Ureter (tissue), 1 donor: ENCODE results near the gene SNX2. TPM values are rescaled to one million over a fixed set of nuclear protein-coding genes. Genes with fewer than 3 reads are reported as not detected.
"Not testable (repeated sequence)": the region's sequence is repeated elsewhere in the genome, so short reads cannot be mapped to it uniquely, and the experiment has no call there.

ENCODE experiments used
- DNase-seq: peaks from one replicate; pipeline ENCODE4 v3.0.0-alpha.2; 2020; ENCODE audit warnings: low spot score
- total RNA-seq: library from RNA; stranded (reverse); gene quantifications from one replicate; pipeline ENCODE4 v1.2.4, GENCODE V29; 2023
- donor health status: DM: yes; HTN: yes; CAD: no.

SNX2 gene, protein sequence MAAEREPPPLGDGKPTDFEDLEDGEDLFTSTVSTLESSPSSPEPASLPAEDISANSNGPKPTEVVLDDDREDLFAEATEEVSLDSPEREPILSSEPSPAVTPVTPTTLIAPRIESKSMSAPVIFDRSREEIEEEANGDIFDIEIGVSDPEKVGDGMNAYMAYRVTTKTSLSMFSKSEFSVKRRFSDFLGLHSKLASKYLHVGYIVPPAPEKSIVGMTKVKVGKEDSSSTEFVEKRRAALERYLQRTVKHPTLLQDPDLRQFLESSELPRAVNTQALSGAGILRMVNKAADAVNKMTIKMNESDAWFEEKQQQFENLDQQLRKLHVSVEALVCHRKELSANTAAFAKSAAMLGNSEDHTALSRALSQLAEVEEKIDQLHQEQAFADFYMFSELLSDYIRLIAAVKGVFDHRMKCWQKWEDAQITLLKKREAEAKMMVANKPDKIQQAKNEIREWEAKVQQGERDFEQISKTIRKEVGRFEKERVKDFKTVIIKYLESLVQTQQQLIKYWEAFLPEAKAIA
- 89.6 TPM for total RNA-seq

DNA sequence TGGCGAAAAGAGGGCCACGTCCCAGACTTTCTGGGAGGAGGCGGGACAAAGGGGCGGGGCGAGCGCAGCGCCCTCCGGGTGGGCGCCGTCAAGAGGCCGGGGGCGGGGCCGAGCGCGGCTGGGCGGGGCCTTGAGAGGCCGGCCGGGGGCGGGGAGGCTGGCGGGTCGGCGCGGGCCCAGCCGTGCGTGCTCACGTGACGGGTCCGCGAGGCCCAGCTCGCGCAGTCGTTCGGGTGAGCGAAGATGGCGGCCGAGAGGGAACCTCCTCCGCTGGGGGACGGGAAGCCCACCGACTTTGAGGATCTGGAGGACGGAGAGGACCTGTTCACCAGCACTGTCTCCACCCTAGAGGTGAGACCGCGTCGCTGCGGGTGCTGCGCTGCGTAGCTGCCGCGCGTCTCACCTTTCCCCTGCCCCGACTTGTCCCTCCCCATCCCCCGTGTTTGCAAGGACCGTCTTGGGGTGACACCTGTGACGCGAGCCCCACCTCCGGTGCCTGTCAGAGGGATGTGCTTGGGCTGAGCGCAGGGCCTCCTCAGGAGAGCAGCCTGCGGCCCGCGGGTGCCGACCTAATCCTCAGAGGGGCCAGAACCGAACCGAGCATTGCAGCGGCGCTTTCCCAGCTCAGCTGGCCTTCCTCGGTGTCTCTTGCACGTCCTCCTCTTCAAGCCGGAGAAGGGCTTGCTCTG, at the start of gene SNX2:
Gene SNX2 (plus strand): TSS at position 220 of the 689 bp plus-strand sequence. CDS start 24 bp downstream, at position 244.
- peak; percentile 93 for DNase-seq

DNA sequence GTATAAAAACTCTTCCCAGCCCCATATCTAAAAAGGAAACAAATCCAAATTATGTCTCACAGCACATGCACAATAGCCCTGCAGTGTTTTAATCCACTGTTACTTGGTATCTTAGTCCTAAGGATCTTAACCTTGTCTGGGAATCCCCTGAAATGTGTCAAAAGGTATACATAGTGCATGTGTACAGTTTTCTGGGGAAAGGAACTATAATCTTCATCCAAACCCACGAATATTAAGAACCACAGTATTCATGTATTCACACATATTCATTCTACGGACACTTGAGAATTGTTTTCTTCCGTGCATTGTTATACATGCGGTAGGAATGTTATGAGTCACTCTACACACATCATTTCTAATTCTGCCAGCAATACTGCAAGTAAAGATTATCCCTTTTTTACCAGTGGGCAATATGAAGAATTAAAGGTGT, 47.8 kb upstream of the SNX2 start:
- DNase-seq: no peak

DNA sequence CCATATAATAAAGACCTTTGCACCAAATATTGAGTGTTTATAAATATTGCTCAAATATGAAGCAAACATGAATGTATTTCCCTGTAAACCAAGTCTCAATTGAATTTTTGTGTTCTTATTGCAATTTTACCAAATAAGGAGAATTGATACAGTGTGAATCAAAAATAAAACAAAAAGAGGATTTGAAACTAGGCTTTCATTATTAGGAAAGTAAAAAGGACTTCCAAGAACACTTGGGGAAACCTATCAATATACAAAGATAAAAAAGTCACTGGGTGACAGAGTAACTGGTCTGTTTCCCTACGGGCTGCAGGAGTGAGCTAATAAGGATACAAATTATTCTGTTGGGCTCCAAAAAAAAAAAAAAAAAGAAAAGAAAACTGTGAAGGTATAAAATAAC, 44.8 kb upstream of the SNX2 start:
- DNase-seq: no peak

DNA sequence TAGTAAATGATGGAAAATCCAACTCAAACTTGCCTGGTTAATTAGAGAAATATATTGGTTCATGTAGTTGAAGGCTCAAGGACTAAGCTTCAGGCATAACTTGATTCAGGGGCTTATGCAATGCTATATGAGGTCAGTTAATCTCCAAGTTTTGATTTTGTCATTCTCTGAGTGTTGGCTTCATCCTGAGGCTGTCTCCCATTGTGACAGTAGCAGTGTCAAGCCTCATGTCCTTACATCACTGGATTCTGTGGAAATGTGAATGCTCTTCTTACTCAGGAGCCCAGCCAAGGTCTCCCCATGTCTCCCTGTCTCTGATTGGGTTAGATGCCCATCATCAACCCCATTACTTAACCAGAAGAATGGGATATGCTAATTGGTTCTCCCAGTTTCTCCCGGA, 44.4 kb upstream of the SNX2 start:
- DNase-seq: no peak

DNA sequence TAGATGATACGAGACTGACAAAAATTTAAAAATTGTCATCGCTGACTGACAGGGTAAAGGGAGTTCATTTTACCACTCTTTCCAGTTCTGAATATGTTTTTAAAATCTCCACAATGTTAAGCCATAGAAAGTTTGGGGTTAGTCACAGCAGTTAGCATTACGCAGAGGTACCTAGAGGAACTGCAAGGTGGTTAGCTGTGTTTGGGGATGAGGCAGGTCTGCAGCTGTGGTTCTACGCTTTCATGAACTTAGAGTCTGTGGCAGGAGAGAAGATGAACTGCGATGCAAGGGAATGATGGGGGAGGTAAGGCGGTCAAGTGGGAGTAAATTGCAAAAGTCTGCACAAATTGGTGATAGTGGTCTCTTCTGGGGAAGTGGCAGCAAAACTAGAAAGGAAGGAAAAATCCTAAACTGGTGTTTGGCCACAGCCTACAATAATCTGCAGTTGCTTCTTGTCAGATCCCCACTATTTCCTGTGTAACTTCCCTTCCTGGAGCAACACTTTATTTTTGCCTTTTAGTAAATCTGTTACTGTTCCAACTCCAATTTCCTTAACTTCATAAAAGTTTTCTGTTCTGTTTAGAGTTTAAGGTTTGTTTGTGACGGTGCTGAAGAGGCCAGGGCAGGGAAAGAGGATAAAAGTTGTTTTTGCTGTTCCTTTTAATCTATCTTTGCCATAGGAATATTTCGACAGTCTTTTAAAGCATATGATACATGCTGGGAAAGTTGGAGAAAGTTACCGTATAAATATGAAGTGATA, 38.6 kb upstream of the SNX2 start:
- DNase-seq: no peak

DNA sequence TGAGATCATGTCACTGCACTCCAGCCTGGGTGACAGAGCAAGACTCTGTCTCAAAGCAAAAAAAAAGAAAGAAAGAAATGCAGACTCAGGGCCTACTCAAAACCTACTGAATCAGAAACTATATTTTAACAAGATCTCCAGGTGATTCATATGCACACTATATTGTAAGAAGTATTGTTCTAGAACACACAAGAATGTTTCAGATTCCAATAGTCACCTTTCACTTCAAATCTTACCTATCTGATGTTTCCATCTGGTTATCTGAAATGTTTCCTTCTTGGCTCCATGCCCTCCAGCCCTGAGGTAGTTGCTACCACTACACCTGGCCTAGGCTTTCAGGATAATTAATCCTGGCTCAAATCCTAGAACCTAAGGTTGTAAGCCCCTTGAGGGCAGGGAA, 36.8 kb upstream of the SNX2 start:
- DNase-seq: no peak

DNA sequence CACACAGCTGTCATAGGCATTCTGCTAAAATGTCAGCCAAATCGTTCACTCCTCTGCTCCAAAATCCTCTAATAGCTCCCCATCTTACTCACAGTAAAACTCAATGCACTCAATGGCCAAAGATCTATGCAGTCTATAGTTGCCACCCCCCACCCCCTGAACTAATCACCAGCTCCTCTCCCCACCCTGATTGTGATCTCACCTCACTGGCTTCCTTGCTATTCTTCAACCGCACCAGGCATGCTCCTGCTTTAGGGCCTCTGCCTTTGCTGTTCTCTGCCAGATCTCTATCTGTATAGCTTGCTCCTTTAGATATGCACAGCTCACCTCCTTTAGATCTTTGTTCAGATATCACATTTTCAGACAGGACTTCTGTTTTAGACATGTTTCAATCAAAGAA, 33.2 kb upstream of the SNX2 start:
- no peak for DNase-seq

DNA sequence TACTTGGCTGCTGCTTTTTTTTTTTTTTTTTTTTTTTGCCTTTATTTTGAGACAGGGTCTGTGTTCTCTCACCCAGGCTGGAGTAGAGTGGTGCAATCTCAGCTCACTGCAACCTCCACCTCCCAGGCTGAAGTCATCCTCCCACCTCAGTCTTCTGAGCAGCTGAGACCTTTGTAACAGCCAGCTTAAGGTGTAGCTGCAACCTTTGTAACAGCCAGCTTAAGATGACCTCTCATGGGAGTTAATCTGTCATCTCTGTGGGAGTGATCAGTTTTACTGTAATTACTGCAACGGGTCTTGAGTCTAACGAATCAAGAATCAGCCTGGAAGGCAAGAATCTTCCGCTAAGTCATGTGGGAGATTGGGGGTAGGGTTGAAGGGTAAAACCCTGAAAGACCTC, 31.6 kb upstream of the SNX2 start:
- DNase-seq: no peak

DNA sequence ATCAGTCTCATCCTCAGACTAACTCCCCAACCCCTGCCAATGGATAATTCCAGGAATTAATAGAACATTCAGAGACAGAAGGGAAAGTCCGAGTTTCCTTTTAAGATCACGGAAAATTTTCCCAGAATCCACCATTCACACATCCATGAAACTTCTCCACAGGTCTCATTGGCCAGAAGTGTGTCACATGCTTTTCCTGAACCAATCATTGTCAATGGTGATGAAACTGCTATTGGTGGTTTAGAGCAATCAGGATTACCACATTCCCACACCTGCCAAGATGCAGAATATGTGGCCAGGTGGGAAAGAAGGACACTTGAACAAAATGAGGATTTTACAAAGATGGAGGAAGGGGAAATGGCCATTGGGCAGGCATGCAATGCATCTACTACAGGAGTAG, 29.3 kb upstream of the SNX2 start:
- DNase-seq: no peak

DNA sequence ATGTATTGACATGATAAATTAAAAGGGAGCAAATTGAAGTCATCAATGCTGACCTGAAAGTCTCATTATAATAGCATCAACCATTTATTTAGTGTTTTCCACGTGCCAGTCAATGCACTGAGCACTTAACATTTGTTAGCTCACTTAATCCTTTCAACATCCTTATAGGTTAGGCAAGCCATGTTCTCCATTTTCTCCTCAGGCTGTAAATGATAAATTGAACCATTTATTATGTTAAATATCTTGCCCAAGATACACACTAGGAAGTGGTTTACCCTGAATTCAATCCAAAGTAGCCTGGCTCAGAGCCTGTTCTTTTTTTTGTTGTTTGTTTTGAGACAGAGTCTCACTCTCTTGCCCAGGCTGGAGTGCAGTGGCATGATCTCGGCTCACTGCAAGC, 25.0 kb upstream of the SNX2 start:
- no peak for DNase-seq

DNA sequence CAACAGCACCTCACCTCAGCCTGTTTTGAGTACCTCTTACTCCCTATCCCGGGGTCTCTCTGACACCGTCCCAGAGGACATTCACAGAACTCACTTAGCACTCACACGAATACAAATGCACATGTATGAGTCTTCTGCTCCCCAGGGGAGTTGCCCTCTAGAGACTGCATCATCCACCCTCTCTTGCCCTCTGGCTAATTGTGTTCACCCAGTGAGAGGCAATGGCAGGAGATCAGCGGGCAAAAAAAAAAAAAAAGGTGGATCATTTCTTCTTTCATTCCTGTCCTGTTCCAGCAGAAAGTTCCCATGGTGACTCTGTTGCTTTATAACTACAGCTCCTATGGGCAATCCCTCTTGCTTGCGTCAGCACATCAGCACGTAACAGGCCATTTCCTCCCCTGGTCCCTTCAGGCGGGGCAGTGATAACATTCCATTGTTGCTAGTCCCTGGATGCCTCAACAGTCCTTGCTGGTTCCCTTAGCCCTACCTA, 23.5 kb upstream of the SNX2 start:
- no peak for DNase-seq

DNA sequence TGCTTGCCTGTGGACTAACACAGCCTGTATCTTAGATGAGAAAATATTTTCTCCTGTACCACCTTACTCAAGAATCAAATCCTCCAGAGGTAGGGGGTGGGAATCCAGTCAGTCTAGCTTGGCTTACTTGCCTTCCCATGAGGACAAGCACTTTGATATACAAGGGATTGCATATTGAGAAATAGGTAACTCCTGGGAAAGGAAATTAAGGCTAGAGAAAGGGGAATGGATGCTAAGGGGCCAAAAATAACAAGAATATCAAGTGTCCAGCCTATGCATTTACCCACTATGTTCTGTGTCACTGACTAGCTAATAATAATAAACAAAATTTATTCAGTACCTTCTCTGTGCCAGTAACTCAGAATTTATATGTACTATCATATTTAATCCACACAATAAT, 21.4 kb upstream of the SNX2 start:
- DNase-seq: no peak

DNA sequence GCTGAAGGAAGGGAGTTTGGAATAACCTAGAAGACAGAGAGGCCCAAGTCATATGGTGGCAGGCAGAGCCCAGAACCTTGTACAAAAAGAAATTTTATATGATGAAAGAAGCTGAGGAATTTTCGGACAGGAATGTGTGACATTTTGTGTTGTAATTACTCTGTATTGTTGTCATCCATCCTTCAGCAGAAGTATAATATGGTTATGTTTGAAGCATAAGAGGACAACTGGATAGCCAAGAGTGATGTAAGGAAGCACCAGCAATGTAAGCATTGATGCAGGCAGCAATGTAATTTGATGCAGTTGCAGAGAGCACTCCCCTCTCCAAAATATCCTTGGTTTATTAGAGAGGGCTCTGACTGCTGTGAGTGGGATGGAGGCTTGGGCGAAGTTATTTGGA, 19.1 kb upstream of the SNX2 start:
- DNase-seq: no peak

DNA sequence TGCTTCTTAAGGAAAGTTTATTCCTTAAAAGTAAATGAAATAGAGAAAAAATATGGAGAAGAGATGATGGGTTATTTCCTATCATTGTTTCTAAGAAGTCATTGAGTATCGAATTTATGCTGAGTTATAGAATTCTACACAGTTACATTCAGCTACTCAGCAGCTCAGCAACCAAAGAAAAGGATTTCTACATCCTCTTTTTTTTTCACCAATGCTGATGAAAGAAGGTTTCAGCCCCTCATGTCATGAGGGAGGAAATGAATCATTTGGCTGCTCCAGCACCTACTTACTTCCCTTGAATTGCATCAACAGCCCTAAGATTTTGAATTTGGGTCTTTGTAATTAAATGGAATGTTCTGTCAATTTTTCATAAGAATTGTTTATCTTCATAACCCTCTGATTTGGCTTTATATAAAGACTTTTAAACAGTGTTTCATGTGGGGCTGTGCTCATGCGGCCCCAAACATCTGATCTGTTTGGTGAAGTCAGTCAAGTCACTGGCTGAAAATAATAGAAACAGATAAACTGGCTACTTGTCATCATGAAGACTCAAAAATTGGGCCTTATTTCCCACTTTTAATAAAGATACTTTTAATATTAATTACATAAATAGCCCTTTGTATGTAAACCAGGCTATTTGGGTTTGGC, 18.5 kb upstream of the SNX2 start:
- DNase-seq: no peak

DNA sequence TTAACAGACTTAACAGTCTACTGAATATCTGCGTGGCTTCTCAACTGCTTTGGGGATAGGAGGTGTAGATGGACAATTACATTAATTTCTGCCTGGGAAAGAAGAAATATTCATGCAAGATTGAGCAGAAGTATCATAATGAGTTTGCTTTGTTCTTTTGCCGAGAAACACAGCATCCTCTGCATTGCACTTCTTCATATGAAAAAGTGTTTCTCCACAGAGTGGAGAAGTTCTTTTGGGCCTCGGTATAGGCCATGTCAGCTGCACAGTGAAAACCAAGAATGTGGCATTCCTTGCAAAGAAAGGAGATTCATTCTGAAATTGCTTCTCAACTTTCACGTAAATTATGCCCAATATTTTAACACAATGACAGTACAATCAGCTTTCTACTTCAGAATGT, 17.6 kb upstream of the SNX2 start:
- DNase-seq: no peak

DNA sequence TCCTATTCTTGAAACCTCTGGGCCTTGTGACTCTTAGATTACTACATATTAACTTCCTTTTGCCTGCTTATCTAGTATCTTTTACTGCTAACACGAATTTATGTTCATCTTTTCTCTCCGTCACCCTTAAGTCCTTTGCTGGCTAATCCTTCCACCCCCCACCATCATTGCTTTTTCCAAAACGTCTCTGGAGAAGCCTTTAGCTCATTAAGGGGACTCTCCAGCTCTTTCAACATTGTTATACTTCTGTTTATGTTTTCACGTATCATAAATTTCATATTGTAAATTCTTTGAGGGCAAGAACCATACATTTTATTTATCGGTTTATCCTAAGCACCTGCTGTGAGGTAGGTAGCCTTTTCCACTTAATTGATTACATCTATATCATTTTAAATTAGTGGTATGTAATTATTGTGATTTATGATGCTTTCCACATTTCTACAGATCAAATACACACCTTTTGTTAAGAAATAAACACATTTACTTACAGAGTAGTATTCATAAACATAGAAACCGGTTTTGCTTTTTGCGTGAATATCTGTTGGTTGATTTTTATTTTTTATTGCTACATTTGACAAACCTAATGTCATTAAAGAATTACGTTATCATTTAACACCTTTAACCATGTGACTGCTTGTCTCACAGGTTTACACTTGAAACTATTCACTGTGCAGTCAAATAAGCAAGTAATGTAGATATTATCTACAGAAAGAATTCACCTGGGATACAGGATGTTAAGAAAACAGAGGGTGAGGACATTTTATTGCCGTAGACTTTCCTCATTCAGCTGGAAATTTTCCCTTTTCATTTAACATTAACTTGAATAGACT, 15.4 kb upstream of the SNX2 start:
- DNase-seq: no peak

DNA sequence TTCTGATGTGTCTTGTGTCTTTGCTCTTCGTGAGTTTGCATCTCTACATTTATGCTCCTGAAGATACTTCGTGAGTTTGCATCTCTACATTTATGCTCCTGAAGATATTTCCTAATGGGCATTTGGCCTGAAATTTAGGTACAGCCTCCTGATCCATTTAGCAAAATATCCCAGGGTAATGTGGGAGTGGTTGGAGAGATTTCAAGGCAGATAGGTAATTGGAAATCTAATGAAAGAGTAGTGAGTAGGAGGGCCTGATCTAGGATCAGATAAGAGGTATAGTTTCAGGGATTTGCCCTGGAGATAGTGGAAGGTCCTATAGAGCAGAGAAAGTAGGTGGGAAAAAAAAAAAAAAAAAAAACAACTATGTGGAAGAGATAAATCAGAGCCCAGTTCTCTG, 14.6 kb upstream of the SNX2 start:
- DNase-seq: no peak

DNA sequence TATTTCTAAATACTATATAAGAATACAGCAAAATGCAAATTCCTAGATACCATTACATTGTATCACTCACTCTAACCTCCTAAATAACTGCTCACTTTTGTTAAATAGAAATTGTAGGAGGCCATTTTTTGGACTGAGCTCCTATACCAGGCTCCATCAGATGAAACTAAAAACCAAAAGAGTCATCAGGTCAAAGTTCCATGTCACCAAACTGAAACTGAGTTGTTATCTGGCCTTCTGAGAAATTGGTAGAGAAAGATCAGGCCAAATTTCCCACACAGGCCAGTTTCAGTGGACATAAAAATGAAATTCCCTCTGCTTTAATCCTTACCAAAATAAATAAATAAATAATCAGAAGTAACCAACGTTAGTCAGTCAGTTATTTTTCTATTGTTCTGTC, 13.8 kb upstream of the SNX2 start:
- DNase-seq: no peak

DNA sequence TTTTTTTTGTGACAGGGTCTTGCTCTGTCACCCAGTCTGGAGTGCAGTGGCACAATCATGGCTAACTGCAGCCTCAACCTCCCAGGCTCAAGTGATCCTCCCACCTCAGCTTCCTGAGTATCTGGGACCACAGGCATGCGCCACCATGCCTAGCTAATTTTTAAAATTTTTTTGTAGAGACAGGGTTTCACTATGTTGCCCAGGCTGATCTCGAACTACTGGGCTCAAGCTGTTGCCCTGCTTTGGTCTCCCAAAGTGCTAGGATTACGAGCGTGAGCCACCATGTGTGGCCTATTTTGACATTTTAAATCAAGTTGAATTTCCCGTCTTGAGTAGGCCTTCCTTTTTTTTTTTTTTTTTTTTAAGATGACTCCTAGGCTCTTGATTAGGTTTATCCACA, 13.0 kb upstream of the SNX2 start:
- not testable (repeated sequence) for DNase-seq

DNA sequence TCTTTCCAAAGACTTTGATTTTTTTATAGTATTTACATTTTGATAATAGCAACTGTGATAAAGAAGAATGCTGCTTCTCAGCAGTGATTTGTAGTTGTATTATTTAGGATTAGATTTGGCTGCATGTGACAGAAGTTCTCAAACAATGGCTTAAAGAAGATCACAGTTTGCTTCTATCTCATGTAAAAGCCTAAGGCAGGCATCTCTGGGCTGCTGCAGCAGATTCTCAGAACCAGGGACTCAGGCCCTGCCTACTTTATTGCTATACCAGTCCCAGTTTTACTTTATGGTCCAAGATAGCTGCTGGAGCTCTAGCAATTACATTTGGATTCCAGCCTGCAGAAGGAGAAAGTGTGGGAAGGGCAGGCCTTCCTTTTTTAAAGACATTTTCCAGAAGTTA, 8.8 kb upstream of the SNX2 start:
- no peak for DNase-seq

DNA sequence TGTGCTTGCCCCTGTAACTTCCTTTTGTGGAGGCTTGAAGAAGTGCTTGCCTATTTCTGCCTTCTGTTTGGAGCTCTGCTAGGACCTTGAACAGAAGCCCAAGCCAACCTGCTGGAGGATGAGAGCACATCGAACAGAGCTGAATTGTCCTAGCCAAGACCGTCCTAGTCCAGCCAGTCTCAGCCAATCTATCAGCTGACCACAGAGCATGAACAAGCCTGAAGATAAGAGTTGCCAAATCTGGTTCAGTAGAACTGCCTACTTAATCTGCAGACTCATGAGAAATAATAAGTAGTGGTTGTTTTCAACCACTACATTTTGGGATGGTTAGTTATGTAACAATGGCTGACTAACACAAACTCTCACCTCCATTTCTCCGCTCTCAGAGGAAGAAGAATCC, 4.4 kb upstream of the SNX2 start:
- no peak for DNase-seq
